Activated naive CD4-positive, alpha-beta T cell treated with anti-CD3 and anti-CD28 coated beads, Interleukin-2, amount 50 U/mL, for 16 hours (primary cell): ENCODE data around the gene FES.
A peak's percentile ranks its signal among the peaks of the same experiment; 100 is the strongest.
"Not testable (repeated sequence)": the region's sequence is repeated elsewhere in the genome, so short reads cannot be mapped to it uniquely, and the experiment has no call there.

Experiments
- DNase-seq: peaks from one replicate; pipeline ENCODE4 v3.0.0-alpha.2; 2020

FES gene

GRCh38 chr15:90883976-90884718 is at the start of gene FES:
FES (plus strand) TSS chr15:90884504; CDS start chr15:90885046, 542 bp downstream.
- no peak for DNase-seq

- no peak for DNase-seq
These were observed 49.7 kb upstream of the FES start for GRCh38 chr15:90834626-90835025.

- DNase-seq = no peak
These were observed 47.9 kb upstream of the FES start for GRCh38 chr15:90836296-90836871.

- DNase-seq = no peak
These were observed 47.2 kb upstream of the FES start for GRCh38 chr15:90837094-90837493.

- DNase-seq = peak; percentile 85
These were observed 46.2 kb upstream of the FES start for GRCh38 chr15:90838139-90838538.

GRCh38 chr15:90838544-90838943 is 45.8 kb upstream of the FES start:
- no peak for DNase-seq

GRCh38 chr15:90839187-90840071 is 44.9 kb upstream of the FES start:
- DNase-seq = no peak

GRCh38 chr15:90840157-90840855 is 44.0 kb upstream of the FES start:
- no peak for DNase-seq

- no peak for DNase-seq
These were observed 43.4 kb upstream of the FES start for GRCh38 chr15:90840954-90841353.

GRCh38 chr15:90844696-90845095 is 39.6 kb upstream of the FES start:
- DNase-seq = no peak

GRCh38 chr15:90845201-90845949 is 38.9 kb upstream of the FES start:
- DNase-seq = no peak

- DNase-seq = not testable (repeated sequence)
These were observed 34.9 kb upstream of the FES start for GRCh38 chr15:90849424-90849823.

GRCh38 chr15:90851114-90851513 is 33.2 kb upstream of the FES start:
- DNase-seq = no peak

GRCh38 chr15:90851940-90852339 is 32.4 kb upstream of the FES start:
- no peak for DNase-seq

- no peak for DNase-seq
These were observed 29.2 kb upstream of the FES start for GRCh38 chr15:90855139-90855538.

GRCh38 chr15:90857337-90857736 is 27.0 kb upstream of the FES start:
- DNase-seq = no peak

GRCh38 chr15:90857883-90858443 is 26.3 kb upstream of the FES start:
- DNase-seq = no peak

GRCh38 chr15:90859234-90860131 is 24.8 kb upstream of the FES start:
- DNase-seq = no peak

- DNase-seq = no peak
These were observed 23.9 kb upstream of the FES start for GRCh38 chr15:90860450-90860849.

GRCh38 chr15:90860942-90861675 is 23.2 kb upstream of the FES start:
- no peak for DNase-seq
